Liver (tissue), 9 donors: ENCODE measurements around the gene CKAP5. TPM values are rescaled to one million over a fixed set of nuclear protein-coding genes. Genes with fewer than 3 reads are reported as not detected.
A peak's percentile ranks its signal among the peaks of the same experiment; 100 is the strongest.

ENCODE experiments used
- DNase-seq: peaks from one replicate; pipeline ENCODE4 v3.0.0-alpha.2; 2017; ENCODE audit warnings: low spot score
- H3K27ac ChIP-seq, 2 donors: one replicate each; pipeline ENCODE4 v1.7.0; 2013; ENCODE audit warnings: inconsistent platforms in 2 of 2, low read length in 2 of 2, control low read depth in 1 of 2, low read depth in 1 of 2, mild to moderate bottlenecking in 1 of 2
- H3K27me3 ChIP-seq, 4 donors: one replicate each; pipeline versions ENCODE4 v1.6.1 to v1.7.0; 2013; ENCODE audit warnings: low read length in 3 of 4, inconsistent platforms in 1 of 4, mild to moderate bottlenecking in 1 of 4, moderate library complexity in 1 of 4; ENCODE audit not compliant: control insufficient read depth in 4 of 4, insufficient read depth in 4 of 4
- H3K36me3 ChIP-seq, 4 donors: one replicate each; pipeline versions ENCODE4 v1.6.1 to v1.7.0; 2013; ENCODE audit warnings: low read length in 3 of 4, mild to moderate bottlenecking in 3 of 4, low read depth in 1 of 4, moderate library complexity in 1 of 4; ENCODE audit not compliant: control insufficient read depth in 4 of 4, insufficient read depth in 3 of 4
- H3K4me1 ChIP-seq, 4 donors: one replicate each; pipeline versions ENCODE4 v1.6.1 to v1.7.0; 2013; ENCODE audit warnings: low read length in 3 of 4, mild to moderate bottlenecking in 3 of 4, moderate library complexity in 1 of 4; ENCODE audit not compliant: control insufficient read depth in 4 of 4, insufficient read depth in 4 of 4
- H3K4me3 ChIP-seq, 3 donors: one replicate each; pipeline versions ENCODE4 v1.6.1 to v1.7.0; 2013; ENCODE audit warnings: low read length in 3 of 3, control low read depth in 1 of 3, low read depth in 1 of 3, mild to moderate bottlenecking in 1 of 3
- H3K9ac ChIP-seq, 2 donors: one replicate each; pipeline ENCODE4 v1.7.0; 2013; ENCODE audit warnings: low read length in 2 of 2, mild to moderate bottlenecking in 2 of 2, moderate library complexity in 2 of 2, control low read depth in 1 of 2, low read depth in 1 of 2
- H3K9me3 ChIP-seq, 4 donors: one replicate each; pipeline versions ENCODE4 v1.6.1 to v1.7.0; 2013; ENCODE audit warnings: low read length in 3 of 4; ENCODE audit not compliant: control insufficient read depth in 4 of 4
- ATF3 ChIP-seq: IDR thresholded peaks from 2 replicates; pipeline ENCODE4 v1.6.1; 2016; ENCODE audit warnings: antibody characterized with exemption
- CTCF ChIP-seq: fragments of 150-350 bp; IDR thresholded peaks from 2 replicates; pipeline ENCODE4 v1.5.1; 2017; ENCODE audit warnings: improper control_type of control experiment, low read depth, low read length; ENCODE audit not compliant: missing input control
- EGR1 ChIP-seq, 2 donors: IDR thresholded peaks; 2 replicates each; pipeline ENCODE4 v1.6.1; 2016 to 2018; ENCODE audit warnings: antibody characterized with exemption in 2 of 2, low read depth in 2 of 2
- FOXA1 ChIP-seq: IDR thresholded peaks from 2 replicates; pipeline ENCODE4 v1.6.1; 2016; ENCODE audit warnings: antibody characterized with exemption
- FOXA2 ChIP-seq: IDR thresholded peaks from 2 replicates; pipeline ENCODE4 v1.6.1; 2016; ENCODE audit warnings: antibody characterized with exemption
- GABPA ChIP-seq, 2 donors: IDR thresholded peaks in 1 of 2; conservative IDR thresholded peaks in 1 of 2; 2 replicates each; pipeline ENCODE4 v1.6.1; 2016; ENCODE audit warnings: antibody characterized with exemption in 2 of 2, mild to moderate bottlenecking in 1 of 2, moderate library complexity in 1 of 2
- HNF4A ChIP-seq, 2 donors: conservative IDR thresholded peaks; 2 replicates each; pipeline ENCODE4 v1.6.1; 2016; ENCODE audit warnings: antibody characterized with exemption in 2 of 2, mild to moderate bottlenecking in 2 of 2
- HNF4G ChIP-seq: IDR thresholded peaks from 2 replicates; pipeline ENCODE4 v1.6.1; 2016; ENCODE audit warnings: antibody characterized with exemption
- JUND ChIP-seq, 2 donors: IDR thresholded peaks; 2 replicates each; pipeline ENCODE4 v1.6.1; 2016; ENCODE audit warnings: antibody characterized with exemption in 2 of 2
- MAX ChIP-seq: IDR thresholded peaks from 2 replicates; pipeline ENCODE4 v1.6.1; 2016; ENCODE audit warnings: antibody characterized with exemption
- NR2F2 ChIP-seq: IDR thresholded peaks from 2 replicates; pipeline ENCODE4 v1.6.1; 2016; ENCODE audit warnings: antibody characterized with exemption
- RAD21 ChIP-seq, 2 donors: IDR thresholded peaks; 2 replicates each; pipeline ENCODE4 v1.6.1; 2016; ENCODE audit warnings: antibody characterized with exemption in 2 of 2, mild to moderate bottlenecking in 2 of 2
- REST ChIP-seq: IDR thresholded peaks from 2 replicates; pipeline ENCODE4 v1.6.1; 2016; ENCODE audit warnings: antibody characterized with exemption, mild to moderate bottlenecking
- RXRA ChIP-seq, 2 donors: IDR thresholded peaks; 2 replicates each; pipeline ENCODE4 v1.6.1; 2017 to 2018; ENCODE audit warnings: antibody characterized with exemption in 2 of 2, mild to moderate bottlenecking in 1 of 2
- SP1 ChIP-seq: IDR thresholded peaks from 2 replicates; pipeline ENCODE4 v1.6.1; 2018; ENCODE audit warnings: antibody characterized with exemption, mild to moderate bottlenecking
- TAF1 ChIP-seq: conservative IDR thresholded peaks from 2 replicates; pipeline ENCODE4 v1.6.1; 2016; ENCODE audit warnings: antibody characterized with exemption, mild to moderate bottlenecking
- YY1 ChIP-seq: IDR thresholded peaks from 2 replicates; pipeline ENCODE4 v1.6.1; 2016; ENCODE audit warnings: antibody characterized with exemption, mild to moderate bottlenecking
- ZBTB33 ChIP-seq: IDR thresholded peaks from 2 replicates; pipeline ENCODE4 v1.6.1; 2016; ENCODE audit warnings: antibody characterized with exemption
- WGBS: extraction: QIAGEN DNeasy Blood & Tissue Kit; methylation state at CpG from one replicate; pipeline ENCODE4 v1.1.7; 2013; 5-methylcytosine and 5-hydroxymethylcytosine counted together
- polyA plus RNA-seq, 2 donors: library from polyadenylated mRNA; stranded (reverse) in 1 of 2; unstranded in 1 of 2; fragments of 200-250 nt in 1 of 2; fragments of >200 nt in 1 of 2; fragmentation: Nextera tagmentation in 1 of 2; extraction: Ambion mirVana in 1 of 2; gene quantifications; one replicate each; pipeline versions ENCODE4 v1.2.1 to v1.2.3, GENCODE V29; 2013 to 2015
- total RNA-seq, 2 donors: library from RNA; depleted of rRNA; stranded (reverse); fragments of >200 nt; gene quantifications; one replicate each; pipeline ENCODE4 v1.2.3, GENCODE V29; 2014
- donor health status: healthy.
- donor health status: healthy.
- donor health status: healthy.
- donor health status: healthy.
- donor health status: healthy.

The CKAP5 gene
- total and polyA plus RNA-seq, 4 donors = 6.1 to 70.4 (median 15.4) TPM

- H3K36me3 ChIP-seq = peaks cover 15 to 66% (median 51%) of the 10 kb centered on the region in 4 donors
- DNase-seq = no peak
- TF ChIP-seq SP1 (no peak), EGR1 (IDR thresholded peaks at IDR 0.05; ENCODE audit: low read depth in 2 of 2) (no peak), FOXA1 (no peak), ZBTB33 (no peak), TAF1 (no peak), HNF4G (no peak)
Measured at GRCh38 chr11:46738887-46739286, 107.2 kb downstream of the CKAP5 start.

GRCh38 chr11:46737699-46738098 is 108.4 kb downstream of the CKAP5 start:
- Histone ChIP-seq H3K9me3 (no peaks in the 10 kb centered on the region), H3K27ac (no peak overlapping the region), H3K4me1 (peaks cover 0 to 10% (median 2%) of the 10 kb centered on the region in 4 donors), H3K4me3 (no peak overlapping the region), H3K36me3 (peaks cover 16 to 66% (median 44%) of the 10 kb centered on the region in 4 donors), H3K9ac (no peak overlapping the region), H3K27me3 (no peaks in the 10 kb centered on the region)
- WGBS = 94% methylated on average over 11 of the region's 11 CpGs
- no peak for TF ChIP-seq FOXA2
- DNase-seq = no peak

More at GRCh38 chr11:46738887-46739286, 107.2 kb downstream of the CKAP5 start:
- Histone ChIP-seq H3K9ac (no peak overlapping the region), H3K27me3 (no peaks in the 10 kb centered on the region), H3K4me1 (peaks cover 0 to 8% (median 2%) of the 10 kb centered on the region in 4 donors), H3K27ac (no peak overlapping the region), H3K4me3 (no peak overlapping the region), H3K9me3 (no peaks in the 10 kb centered on the region)
- whole genome bisulfite sequencing = 86% methylated on average over 6 of the region's 6 CpGs

- Histone ChIP-seq H3K27me3 (no peaks in the 10 kb centered on the region), H3K9me3 (no peaks in the 10 kb centered on the region), H3K27ac (peak overlapping the region; percentile 55 to 63), H3K36me3 (peaks cover 16 to 62% (median 44%) of the 10 kb centered on the region in 4 donors), H3K9ac (no peak overlapping the region), H3K4me1 (peaks cover 0 to 10% (median 2%) of the 10 kb centered on the region in 4 donors), H3K4me3 (no peak overlapping the region)
- DNase-seq = no peak
- 54% methylated on average over 5 of the region's 5 CpGs for WGBS
- TF ChIP-seq MAX (no peak), EGR1 (IDR thresholded peaks at IDR 0.05; ENCODE audit: low read depth in 2 of 2) (peak; percentile 69 to 76), FOXA2 (peak; percentile 92), REST (no peak), ATF3 (peak; percentile 59), TAF1 (no peak), ZBTB33 (no peak), HNF4G (no peak), SP1 (peak; percentile 78), FOXA1 (peak; percentile 77), CTCF (no peak), NR2F2 (no peak), RAD21 (IDR thresholded peaks at IDR 0.05) (peak; percentile 7 to 32), RXRA (IDR thresholded peaks at IDR 0.05) (peak; percentile 68), YY1 (peak; percentile 43), GABPA (IDR thresholded peaks at IDR 0.05 in 1 of 2, conservative IDR thresholded peaks at IDR 0.05 in 1 of 2) (no peak), HNF4A (conservative IDR thresholded peaks at IDR 0.05) (peak; percentile 40 to 48), JUND (IDR thresholded peaks at IDR 0.05) (peak in 1 of 2 donors; percentile 25)
Measured at GRCh38 chr11:46736615-46737014, 109.5 kb downstream of the CKAP5 start.
